Mesothelial cell of epicardium (in vitro differentiated cells): ENCODE data around the gene MAPK1IP1L. TPM values are rescaled to one million over a fixed set of nuclear protein-coding genes. Genes with fewer than 3 reads are reported as not detected.

Source experiments
- DNase-seq, 2 experiments: peaks; one replicate each; pipeline ENCODE4 v3.0.0; 2021; ENCODE audit warnings: low spot score in 2 of 2; ENCODE audit not compliant: unreplicated experiment in 2 of 2
- H3K27ac Mint-ChIP-seq: 2 replicates; pipeline ENCODE4 v1.8.0; 2021; ENCODE audit warnings: mixed read lengths
- H3K27me3 Mint-ChIP-seq: 2 replicates; pipeline ENCODE4 v1.8.0; 2021; ENCODE audit warnings: low read depth, mixed read lengths
- H3K36me3 Mint-ChIP-seq: 2 replicates; pipeline ENCODE4 v1.8.0; 2021; ENCODE audit warnings: mixed read lengths
- H3K4me1 Mint-ChIP-seq: 2 replicates; pipeline ENCODE4 v1.8.0; 2021; ENCODE audit warnings: mixed read lengths
- H3K4me3 Mint-ChIP-seq: 2 replicates; pipeline ENCODE4 v1.8.0; 2021; ENCODE audit warnings: mild to moderate bottlenecking, moderate library complexity, mixed read lengths
- H3K9me3 Mint-ChIP-seq: 2 replicates; pipeline ENCODE4 v1.8.0; 2021; ENCODE audit warnings: mixed read lengths
- CTCF ChIP-seq: fragments of 200-600 bp; sonication (generic); IDR thresholded peaks from one replicate; pipeline ENCODE4 v1.5.0; 2021; ENCODE audit warnings: antibody characterized with exemption; ENCODE audit not compliant: unreplicated experiment
- total RNA-seq: library from RNA; stranded (reverse); gene quantifications from 3 replicates; pipeline ENCODE4 v1.2.1, GENCODE V29; 2021

MAPK1IP1L gene
- total RNA-seq, 1 donor from 2014 or later = 120 TPM

GRCh38 chr14:55103005-55103640, 51.7 kb downstream of the MAPK1IP1L start:
- no peaks in the 10 kb centered on the region for H3K27me3 Mint-ChIP-seq
- peaks cover 7% of the 10 kb centered on the region for H3K36me3 Mint-ChIP-seq
- H3K4me1 Mint-ChIP-seq = peaks cover 33% of the 10 kb centered on the region
- H3K4me3 Mint-ChIP-seq = peak overlapping the region; percentile 32
- no peak for TF ChIP-seq CTCF
- H3K9me3 Mint-ChIP-seq = peaks cover 8% of the 10 kb centered on the region
- H3K27ac Mint-ChIP-seq = peak overlapping the region; percentile 99
- DNase-seq = peak; percentile 25 to 63

DNA sequence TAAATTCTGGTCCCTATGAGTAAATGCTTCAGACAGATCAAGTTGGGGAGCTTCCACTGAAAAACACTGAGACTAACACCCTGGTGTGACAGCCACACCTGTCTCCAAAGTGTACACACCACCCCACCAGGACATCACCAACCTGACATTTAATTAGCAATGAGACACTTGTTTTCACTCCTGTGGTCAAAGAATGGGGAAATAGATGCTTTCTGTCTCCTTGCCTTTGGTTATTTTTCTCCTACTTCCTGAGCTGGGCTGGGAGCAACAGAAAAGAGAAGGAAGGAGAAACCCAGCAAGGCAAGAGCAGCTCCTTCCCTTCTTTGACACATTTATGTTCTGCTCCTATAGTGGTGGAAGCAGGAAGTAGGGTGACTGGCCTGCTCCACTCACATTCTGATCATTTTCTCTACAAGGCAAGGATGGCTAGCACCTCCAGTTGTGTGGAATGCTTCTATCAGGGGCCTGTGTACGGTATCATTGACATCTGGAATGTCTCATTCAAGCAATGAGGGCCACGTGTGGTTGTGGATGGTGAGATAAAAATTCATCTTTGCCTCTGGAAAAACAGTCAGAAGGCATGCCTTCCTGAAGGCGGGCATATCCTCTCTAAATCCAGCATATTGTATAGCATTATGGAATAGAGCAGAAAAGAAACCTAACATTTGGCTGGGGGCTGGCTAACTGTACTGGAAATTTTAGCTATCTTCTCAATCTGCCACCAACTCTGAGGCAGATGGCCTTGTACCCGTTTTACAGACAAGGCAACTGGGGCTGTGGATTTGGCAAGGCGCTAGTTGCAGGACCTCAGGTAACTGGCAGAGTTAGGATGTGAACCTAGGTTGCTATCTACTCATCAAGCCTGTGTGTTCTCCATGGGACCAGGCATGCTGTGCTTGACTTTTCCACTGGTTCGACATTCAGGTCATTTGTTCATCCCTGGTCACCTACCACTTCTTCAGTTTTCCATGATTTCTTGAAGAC, 52.8 kb downstream of the MAPK1IP1L start:
- TF ChIP-seq CTCF = no peak
- Mint-ChIP-seq H3K9me3 (peaks cover 8% of the 10 kb centered on the region), H3K27ac (peak overlapping the region; percentile 99), H3K27me3 (no peaks in the 10 kb centered on the region), H3K36me3 (peaks cover 7% of the 10 kb centered on the region), H3K4me3 (no peak overlapping the region), H3K4me1 (peaks cover 33% of the 10 kb centered on the region)
- DNase-seq = no peak

DNA sequence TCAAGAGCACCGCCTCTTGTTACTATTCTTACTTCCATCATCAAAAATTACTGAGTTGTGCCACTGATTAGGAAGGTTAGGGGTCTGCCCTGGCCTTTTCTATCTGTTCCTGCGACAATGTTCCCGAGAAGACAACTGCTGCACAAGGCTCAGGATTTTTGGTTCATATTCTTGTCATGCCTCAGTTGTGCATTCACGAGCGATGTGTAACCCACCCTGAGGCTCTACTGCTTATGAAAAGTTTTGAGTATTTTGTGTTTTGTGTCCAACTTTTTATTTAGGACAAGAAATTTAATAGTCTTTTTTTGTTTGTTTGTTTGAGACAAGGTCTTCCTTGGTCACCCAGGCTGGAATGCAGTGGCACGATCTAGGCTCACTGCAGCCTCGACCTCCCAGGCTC, 54.5 kb downstream of the MAPK1IP1L start:
- Mint-ChIP-seq H3K4me3 (no peak overlapping the region), H3K9me3 (peaks cover 8% of the 10 kb centered on the region), H3K27me3 (no peaks in the 10 kb centered on the region), H3K4me1 (peaks cover 29% of the 10 kb centered on the region), H3K27ac (peak overlapping the region; percentile 31), H3K36me3 (peaks cover 7% of the 10 kb centered on the region)
- no peak for TF ChIP-seq CTCF
- no peak for DNase-seq

DNA sequence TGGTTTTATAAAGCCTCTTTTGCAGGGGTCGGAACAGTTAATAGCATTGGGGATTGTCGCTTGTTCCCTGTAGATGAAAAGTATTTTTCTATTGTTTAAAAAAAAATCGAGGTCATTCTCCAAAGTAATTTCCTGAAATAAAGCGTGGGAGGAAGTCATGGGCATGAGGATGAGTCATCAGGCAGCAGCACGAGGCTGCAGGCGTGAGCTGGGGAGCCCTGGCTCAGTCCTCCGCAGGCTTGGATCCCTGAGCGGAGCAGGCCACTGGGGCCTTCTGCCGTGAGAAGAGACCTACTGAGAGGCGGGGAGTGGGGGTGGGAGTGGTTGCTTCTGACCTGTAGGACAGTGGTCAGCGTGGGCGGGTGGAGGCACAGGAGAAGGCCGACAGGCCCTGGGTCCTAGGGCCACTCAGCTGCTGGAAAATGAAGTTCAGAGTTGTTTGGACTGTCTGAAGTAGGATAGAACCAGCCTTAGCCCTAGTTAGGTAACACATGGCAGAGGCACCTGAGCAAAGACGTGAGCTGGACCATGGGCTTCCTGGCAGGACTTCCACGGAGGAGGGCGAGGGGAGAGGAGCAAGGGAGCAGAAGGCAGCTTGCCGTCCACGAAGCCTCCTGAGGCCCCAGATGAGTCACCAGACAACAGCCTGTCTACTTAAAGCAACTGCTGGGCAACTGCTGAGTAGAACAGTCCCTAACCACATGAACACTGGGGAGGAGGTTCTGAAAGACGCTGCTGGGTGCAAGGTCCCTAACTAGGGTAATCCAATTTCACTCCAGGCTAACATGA, 56.5 kb downstream of the MAPK1IP1L start:
- Mint-ChIP-seq H3K4me3 (no peak overlapping the region), H3K27me3 (no peaks in the 10 kb centered on the region), H3K27ac (peak overlapping the region; percentile 87), H3K9me3 (peaks cover 8% of the 10 kb centered on the region), H3K36me3 (peaks cover 7% of the 10 kb centered on the region), H3K4me1 (peaks cover 19% of the 10 kb centered on the region)
- DNase-seq = no peak
- no peak for TF ChIP-seq CTCF

- no peak for TF ChIP-seq CTCF
- Mint-ChIP-seq H3K4me1 (peaks cover 5% of the 10 kb centered on the region), H3K36me3 (no peaks in the 10 kb centered on the region), H3K27ac (no peak overlapping the region), H3K27me3 (no peaks in the 10 kb centered on the region), H3K4me3 (no peak overlapping the region), H3K9me3 (no peaks in the 10 kb centered on the region)
- no peak for DNase-seq
Observed at GRCh38 chr14:55109836-55110235, 58.4 kb downstream of the MAPK1IP1L start.
